Naive thymus-derived CD4-positive, alpha-beta T cell (primary cell): ENCODE measurements around the gene UFL1. TPM values are rescaled to one million over a fixed set of nuclear protein-coding genes. Genes with fewer than 3 reads are reported as not detected.

Source experiments
- ATAC-seq: fragments of 150-1000 bp; cut with Tn5 transposase; 2 replicates; pipeline ENCODE4 v1.10.0; 2021; ENCODE audit warnings: mild to moderate bottlenecking, moderate library complexity
- CTCF ChIA-PET: fragments of 350-600 bp; sonication (Branson Sonifier 250); formaldehyde crosslinking; loops from one replicate; lab custom pipeline; 2021; ENCODE audit warnings: antibody characterized with exemption; lab: Charles Lee
- POLR2A ChIA-PET: fragments of 350-600 bp; sonication (Branson Sonifier 250); formaldehyde crosslinking; loops from one replicate; lab custom pipeline; 2021; ENCODE audit warnings: antibody characterized with exemption, inconsistent platforms; lab: Charles Lee
- DNase-seq, 9 donors: peaks; one replicate each; pipeline versions ENCODE4 v3.0.0 to v3.0.0-alpha.2; 2020 to 2022; ENCODE audit warnings: mixed read lengths in 1 of 9
- H3K27ac ChIP-seq: one replicate; pipeline ENCODE4 v1.7.0; 2013; ENCODE audit warnings: mild to moderate bottlenecking, low read depth, low read length, moderate library complexity
- H3K27me3 ChIP-seq, 2 donors: one replicate each; pipeline ENCODE4 v1.7.0; 2013; ENCODE audit warnings: low read length in 2 of 2, mild to moderate bottlenecking in 2 of 2, moderate library complexity in 2 of 2; ENCODE audit not compliant: control insufficient read depth in 2 of 2, insufficient read depth in 2 of 2
- H3K36me3 ChIP-seq, 3 experiments: 1 replicate in 2 of 3; 2 replicates in 1 of 3; pipeline ENCODE4 v1.7.0; 2013; ENCODE audit warnings: low read length in 3 of 3, mild to moderate bottlenecking in 3 of 3, moderate library complexity in 1 of 3; ENCODE audit not compliant: insufficient read depth in 3 of 3, control insufficient read depth in 2 of 3
- H3K4me1 ChIP-seq, 2 donors: one replicate each; pipeline ENCODE4 v1.7.0; 2013; ENCODE audit warnings: low read length in 2 of 2, mild to moderate bottlenecking in 2 of 2, moderate library complexity in 1 of 2; ENCODE audit not compliant: control insufficient read depth in 2 of 2, insufficient read depth in 2 of 2
- H3K4me3 ChIP-seq: 2 replicates; pipeline ENCODE4 v1.7.0; 2013; ENCODE audit warnings: mild to moderate bottlenecking, low read length
- H3K9me3 ChIP-seq, 3 experiments: 1 replicate in 2 of 3; 2 replicates in 1 of 3; pipeline ENCODE4 v1.7.0; 2013; ENCODE audit warnings: low read length in 3 of 3; ENCODE audit not compliant: control insufficient read depth in 2 of 3
- H3K27ac Mint-ChIP-seq, 9 donors: one replicate each; pipeline ENCODE4 v1.8.0; 2020 to 2022; ENCODE audit warnings: mixed read lengths in 9 of 9, mild to moderate bottlenecking in 8 of 9, moderate library complexity in 5 of 9, inconsistent platforms in 2 of 9
- H3K27me3 Mint-ChIP-seq, 5 donors: one replicate each; pipeline ENCODE4 v1.8.0; 2021 to 2022; ENCODE audit warnings: mixed read lengths in 5 of 5, mild to moderate bottlenecking in 1 of 5
- H3K36me3 Mint-ChIP-seq, 5 donors: one replicate each; pipeline ENCODE4 v1.8.0; 2020 to 2022; ENCODE audit warnings: mixed read lengths in 5 of 5, mild to moderate bottlenecking in 3 of 5, inconsistent platforms in 1 of 5
- H3K4me1 Mint-ChIP-seq, 7 donors: one replicate each; pipeline ENCODE4 v1.8.0; 2020 to 2022; ENCODE audit warnings: mixed read lengths in 7 of 7, mild to moderate bottlenecking in 3 of 7, inconsistent platforms in 1 of 7
- H3K4me3 Mint-ChIP-seq, 10 donors: one replicate each; pipeline ENCODE4 v1.8.0; 2020 to 2022; ENCODE audit warnings: mild to moderate bottlenecking in 10 of 10, mixed read lengths in 10 of 10, moderate library complexity in 6 of 10, inconsistent platforms in 2 of 10
- H3K9me3 Mint-ChIP-seq, 11 donors: one replicate each; pipeline ENCODE4 v1.8.0; 2020 to 2022; ENCODE audit warnings: mixed read lengths in 11 of 11, mild to moderate bottlenecking in 4 of 11, inconsistent platforms in 1 of 11, moderate library complexity in 1 of 11
- intact Hi-C, 2 donors: fragments of 100-400 bp; cut with micrococcal nuclease; formaldehyde crosslinking; loops; one replicate each; pipeline ENCODE4 v1.15.1; 2023
- polyA plus RNA-seq, 2 donors: library from polyadenylated mRNA; unstranded; fragments of 300-500 nt; fragmentation: Illumina TruSeq; gene quantifications; one replicate each; pipeline ENCODE4 v1.2.3, GENCODE V29; 2021
- total RNA-seq, 6 experiments: library from RNA in 5 of 6; stranded (reverse) in 5 of 6; gene quantifications; 1 replicate in 5 of 6; 2 replicates in 1 of 6; pipeline ENCODE4 v1.2.3 and lab custom pipeline; 2021 to 2026

UFL1 gene
- total and polyA plus RNA-seq, 7 experiments from 2014 or later, result 15.0 to 34.9 (median 21.3) TPM

DNA sequence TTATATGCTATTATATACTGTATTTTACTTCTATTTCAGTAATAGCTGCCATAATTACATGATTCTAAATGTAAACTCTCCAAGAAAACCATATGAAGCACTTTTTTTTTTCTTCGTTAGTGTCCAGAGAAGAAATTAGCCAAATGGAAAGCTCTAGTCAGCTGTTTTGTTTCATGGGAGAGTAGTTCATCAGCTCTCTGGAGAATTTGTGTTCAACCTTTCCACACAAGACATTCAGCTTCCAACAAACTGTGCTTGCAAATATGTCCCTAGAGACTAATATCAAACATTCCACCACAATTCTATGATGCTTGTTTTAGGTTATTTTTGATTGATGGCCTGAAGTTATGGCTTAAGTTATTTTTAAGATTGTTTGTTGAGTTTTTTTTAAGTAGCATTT is 60.8 kb downstream of the UFL1 start:
- no peak for ATAC-seq
- POLR2A ChIA-PET, result no interaction called here
- H3K36me3 ChIP-seq, result no peaks in the 10 kb centered on the region
- Mint-ChIP-seq H3K36me3 (no peaks in the 10 kb centered on the region), H3K27ac (no peak overlapping the region), H3K4me1 (no peaks in the 10 kb centered on the region), H3K27me3 (peaks cover 10 to 31% (median 13%) of the 10 kb centered on the region in 5 donors), H3K4me3 (no peak overlapping the region), H3K9me3 (peaks cover 0 to 2% (median 0%) of the 10 kb centered on the region in 11 donors)
- intact Hi-C loops, result no loop called here
- no peaks in the 10 kb centered on the region for H3K27me3 ChIP-seq
- no peaks in the 10 kb centered on the region for H3K4me1 ChIP-seq
- no peaks in the 10 kb centered on the region for H3K9me3 ChIP-seq
- no peak for DNase-seq
- CTCF ChIA-PET, result no interaction called here
- no peak overlapping the region for H3K4me3 ChIP-seq
- no peak overlapping the region for H3K27ac ChIP-seq

DNA sequence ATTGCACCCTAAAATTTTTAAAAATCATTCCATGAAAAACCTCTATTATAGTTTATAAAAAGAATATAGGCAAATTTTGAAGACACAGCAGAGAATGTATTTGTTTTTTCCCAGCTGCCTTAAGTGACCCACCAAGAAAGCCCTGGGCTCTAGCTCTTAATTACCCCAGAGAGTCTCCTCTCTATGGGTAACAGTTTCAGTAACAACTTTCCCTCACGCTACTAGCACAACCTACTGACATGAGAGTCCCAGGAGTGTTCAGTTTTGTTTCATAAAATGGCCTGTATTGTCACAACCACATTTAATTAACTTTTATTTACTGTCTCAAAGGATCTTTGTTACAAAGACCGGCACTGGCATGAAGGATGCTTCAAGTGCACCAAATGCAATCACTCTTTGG is 82.8 kb downstream of the UFL1 start:
- Histone ChIP-seq H3K27ac (no peak overlapping the region), H3K27me3 (no peaks in the 10 kb centered on the region), H3K4me1 (no peaks in the 10 kb centered on the region), H3K4me3 (no peak overlapping the region), H3K9me3 (no peaks in the 10 kb centered on the region), H3K36me3 (no peaks in the 10 kb centered on the region)
- H3K9me3 Mint-ChIP-seq, result no peaks in the 10 kb centered on the region
- no peak overlapping the region for H3K4me3 Mint-ChIP-seq
- intact Hi-C loops, result no loop called here
- CTCF ChIA-PET, result no interaction called here
- peaks cover 0 to 33% (median 22%) of the 10 kb centered on the region in 5 donors for H3K27me3 Mint-ChIP-seq
- no peak overlapping the region for H3K27ac Mint-ChIP-seq
- ATAC-seq, result no peak
- POLR2A ChIA-PET, result no interaction called here
- no peaks in the 10 kb centered on the region for H3K36me3 Mint-ChIP-seq
- DNase-seq, result no peak
- no peaks in the 10 kb centered on the region for H3K4me1 Mint-ChIP-seq

Other genes starting within 250 kb of the UFL1 start
- gene FHL5, start 41.3 kb downstream of the UFL1 start, total RNA-seq, result not detected
- gene FHL5, start 41.3 kb downstream of the UFL1 start, polyA plus RNA-seq, result not detected